Heart right ventricle (tissue), 16 donors: Measurements from ENCODE around the gene ZFYVE21. TPM values are rescaled to one million over a fixed set of nuclear protein-coding genes. Genes with fewer than 3 reads are reported as not detected.

ENCODE experiments used
- ATAC-seq, 8 donors: fragments of 200-7000 bp; cut with Tn5 transposase; one replicate each; pipeline ENCODE4 v1.9.1; 2020; ENCODE audit warnings: mild to moderate bottlenecking in 8 of 8, moderate library complexity in 8 of 8, moderate number of reproducible peaks in 1 of 8
- DNase-seq, 2 donors: peaks; one replicate each; pipeline ENCODE4 v3.0.0-alpha.2; 2020
- H3K27ac ChIP-seq, 10 donors: fragments of 200-600 bp; sonication (generic) in 2 of 10; one replicate each; pipeline versions ENCODE4 v1.5.0 to v1.8.0; 2020 to 2022; ENCODE audit warnings: mild to moderate bottlenecking in 3 of 10
- H3K27me3 ChIP-seq, 7 donors: fragments of 200-600 bp; one replicate each; pipeline ENCODE4 v1.8.0; 2021 to 2022; ENCODE audit warnings: mild to moderate bottlenecking in 2 of 7
- H3K36me3 ChIP-seq, 9 donors: fragments of 200-600 bp; sonication (generic) in 1 of 9; one replicate each; pipeline versions ENCODE4 v1.5.0 to v1.8.0; 2020 to 2022; ENCODE audit warnings: mild to moderate bottlenecking in 2 of 9
- H3K4me1 ChIP-seq, 9 donors: fragments of 200-600 bp; sonication (generic) in 1 of 9; one replicate each; pipeline versions ENCODE4 v1.5.0 to v1.8.0; 2020 to 2022; ENCODE audit warnings: mild to moderate bottlenecking in 4 of 9
- H3K4me3 ChIP-seq, 10 donors: fragments of 200-600 bp; sonication (generic) in 2 of 10; one replicate each; pipeline versions ENCODE4 v1.5.0 to v1.8.0; 2020 to 2022; ENCODE audit warnings: mild to moderate bottlenecking in 7 of 10, moderate library complexity in 2 of 10
- H3K9me3 ChIP-seq, 11 donors: fragments of 200-600 bp in 10 of 11; sonication (generic) in 2 of 11; one replicate each; pipeline versions ENCODE4 v1.5.0 to v1.8.0; 2013 to 2022; ENCODE audit warnings: mild to moderate bottlenecking in 2 of 11, control low read depth in 1 of 11, moderate library complexity in 1 of 11
- CTCF ChIP-seq, 9 donors: fragments of 200-600 bp; sonication (generic) in 2 of 9; IDR thresholded peaks; one replicate each; pipeline versions ENCODE4 v1.5.0 to v1.8.0; 2021 to 2022; ENCODE audit warnings: antibody characterized with exemption in 9 of 9, mild to moderate bottlenecking in 5 of 9, moderate library complexity in 1 of 9
- WGBS, 2 donors: extraction: QIAGEN DNeasy Blood & Tissue Kit; methylation state at CpG; one replicate each; pipeline ENCODE4 v1.1.7; 2013; ENCODE audit warnings: inconsistent platforms in 1 of 2; 5-methylcytosine and 5-hydroxymethylcytosine counted together
- intact Hi-C, 10 donors: fragments of 100-400 bp; cut with DNase I; formaldehyde crosslinking; loops; one replicate each; pipeline versions ENCODE4 v1.11.1 to v1.14.2; 2022
- polyA plus RNA-seq, 2 donors: library from polyadenylated mRNA; stranded (reverse); fragments of 200-250 nt; gene quantifications; one replicate each; pipeline ENCODE4 v1.2.3, GENCODE V29; 2013
- total RNA-seq, 10 donors: library from RNA; stranded (reverse); fragmentation: NEBNext Ultra II Directional in 3 of 10; extraction: Animal tissue kit (Norgen Biotek cat#: 25700) in 3 of 10; gene quantifications; one replicate each; pipeline versions ENCODE4 v1.2.1 to v1.2.4, GENCODE V29; 2021 to 2023
- donor health status: Arrhythmogenic right ventricular cardiomyopathy.
- donor health status: ischemic (EF 13 %, LVEDD 7.1; RV severe dilation, severe dysfunction).
- donor health status: healthy with polysubstance abuse.
- donor health status: DM: no; HTN: yes; CAD: no.
- donor health status: DM: no; HTN: no; CAD: no.
- donor health status: ischemic (EF 25% LVEDD 6.9; RV normal size, moderate dysfunction).
- donor health status: ischemic (EF 25% LVEDD 5.7; RV mildly dilated, moderate dysfunction).
- donor health status: healthy.
- donor health status: DM: yes; HTN: yes; CAD: no.
- donor health status: Ischemic cardiomyopathy.
- donor health status: ischemic (EF 35%, LVEDD 5.7; RV mildly dilated, moderate dysfunction).
- donor health status: nonischemic (EF 11% LVEDD 7.7; RV severe dilation, severe dysfunction).
- donor health status: DM: yes; HTN: yes; CAD: no.
- donor health status: PGD.
- donor health status: ischemic (EF 29% LVEDD 5.4; RV normal size, mild dysfunction).
- donor health status: nonischemic (EF 23%, LVEDD 6.1; RV moderate dilation, normal function).

The ZFYVE21 gene
- total and polyA plus RNA-seq, 12 donors: 43.5 to 88.8 (median 54.5) TPM

DNA sequence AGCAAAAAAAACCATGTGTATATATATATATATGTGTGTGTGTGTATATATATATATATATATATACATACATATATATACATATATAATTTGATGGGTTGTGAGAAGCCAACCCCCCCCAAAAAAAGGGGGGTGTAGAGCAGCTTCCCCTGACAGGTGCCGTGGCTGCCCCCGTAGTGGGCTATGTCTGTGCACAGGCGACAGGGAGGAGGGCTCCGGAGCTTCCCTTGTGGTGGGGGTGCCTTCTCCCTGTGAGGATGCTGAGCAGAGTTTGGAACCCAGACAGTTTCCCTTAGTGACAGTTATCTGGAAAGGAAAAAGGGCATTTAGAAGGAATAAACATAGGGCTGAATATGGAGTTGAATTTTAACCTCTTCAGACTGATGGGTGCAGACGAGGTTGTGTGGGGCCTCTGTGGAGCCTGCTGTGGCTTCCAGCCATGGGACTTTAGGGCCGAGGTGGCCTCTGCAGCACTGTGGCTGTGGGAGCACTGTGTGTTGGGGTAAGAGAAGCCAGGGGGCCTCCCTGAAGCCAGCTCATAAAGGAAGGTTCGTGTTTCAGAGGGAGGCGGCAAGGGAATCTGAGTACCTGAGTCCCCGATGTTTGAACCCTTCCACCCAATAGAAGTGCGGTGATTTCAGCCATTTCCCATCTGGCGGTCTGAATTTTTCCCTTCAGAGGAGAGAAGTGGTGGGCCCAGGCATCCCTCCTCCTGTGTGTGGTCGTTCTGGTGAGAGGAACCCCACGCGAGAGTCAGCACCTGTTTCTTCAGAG is 20.1 kb upstream of the ZFYVE21 start:
- no peaks in the 10 kb centered on the region for H3K9me3 ChIP-seq
- DNase-seq: no peak
- no peak overlapping the region for H3K27ac ChIP-seq
- no peak overlapping the region for H3K4me3 ChIP-seq
- H3K36me3 ChIP-seq: peaks cover 5 to 86% (median 27%) of the 10 kb centered on the region in 9 donors
- H3K27me3 ChIP-seq: no peaks in the 10 kb centered on the region
- WGBS, 2 donors: 69 to 80% methylated on average over 14 of the region's 14 CpGs
- intact Hi-C loops: no loop called here
- H3K4me1 ChIP-seq: peaks cover 23 to 59% (median 46%) of the 10 kb centered on the region in 9 donors
- ATAC-seq: no peak
- TF ChIP-seq CTCF (IDR thresholded peaks at IDR 0.05): no peak

DNA sequence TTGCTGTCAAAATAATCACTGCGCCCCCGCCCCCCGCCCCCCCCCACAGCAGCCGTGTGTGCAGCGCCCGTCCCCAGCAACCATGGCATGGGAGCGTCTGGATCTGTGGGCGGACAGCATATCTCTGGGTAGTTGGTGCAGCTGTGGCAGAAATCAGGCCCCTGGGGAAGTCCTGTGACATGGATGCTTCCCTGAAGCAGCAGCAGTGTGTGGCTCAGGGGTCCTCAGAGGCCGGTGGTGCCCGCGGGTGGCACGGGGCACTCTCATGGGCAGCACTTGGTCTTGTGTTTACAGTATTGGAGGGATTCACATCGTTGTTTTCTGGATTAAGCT is 19.6 kb upstream of the ZFYVE21 start:
- H3K4me3 ChIP-seq: no peak overlapping the region
- no peak for DNase-seq
- ATAC-seq: no peak
- peak overlapping the region in 7 of 10 donors; percentile 11 to 65 (median 54) for H3K27ac ChIP-seq
- H3K4me1 ChIP-seq: peaks cover 23 to 62% (median 50%) of the 10 kb centered on the region in 9 donors
- intact Hi-C loops: no loop called here
- H3K9me3 ChIP-seq: no peaks in the 10 kb centered on the region
- WGBS, 2 donors: 57 to 59% methylated on average over 12 of the region's 13 CpGs
- no peaks in the 10 kb centered on the region for H3K27me3 ChIP-seq
- peaks cover 5 to 86% (median 27%) of the 10 kb centered on the region in 9 donors for H3K36me3 ChIP-seq
- TF ChIP-seq CTCF (IDR thresholded peaks at IDR 0.05): no peak

GRCh38 chr14:103696466-103697071 is 19.0 kb upstream of the ZFYVE21 start:
- 25 to 26% methylated on average over 17 of the region's 17 CpGs for WGBS, 2 donors
- H3K4me1 ChIP-seq: peaks cover 23 to 66% (median 55%) of the 10 kb centered on the region in 9 donors
- peaks cover 5 to 86% (median 27%) of the 10 kb centered on the region in 9 donors for H3K36me3 ChIP-seq

DNA sequence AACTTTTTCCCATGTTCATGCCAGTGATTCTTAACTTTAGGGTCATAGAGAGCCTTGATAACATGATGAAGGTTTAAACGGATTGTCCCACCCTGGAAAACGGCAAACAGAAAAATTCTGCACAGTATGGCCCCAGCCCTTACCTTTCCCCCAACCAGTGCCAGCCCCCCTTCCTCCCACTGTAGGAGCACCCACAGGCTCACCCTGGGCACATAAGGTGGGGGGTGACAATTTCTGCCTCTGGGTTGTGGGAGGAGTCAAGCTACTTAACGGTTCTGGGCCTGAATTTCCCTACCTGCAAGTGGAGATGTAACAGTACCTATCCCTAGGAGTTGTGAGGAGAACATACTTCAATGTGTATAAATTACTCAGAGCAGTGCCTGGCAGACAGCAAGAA is 18.4 kb upstream of the ZFYVE21 start:
- Histone ChIP-seq H3K27me3 (no peaks in the 10 kb centered on the region), H3K27ac (peak overlapping the region in 8 of 10 donors; percentile 11 to 65 (median 54)), H3K36me3 (peaks cover 5 to 86% (median 29%) of the 10 kb centered on the region in 9 donors), H3K9me3 (no peaks in the 10 kb centered on the region), H3K4me3 (no peak overlapping the region), H3K4me1 (peaks cover 23 to 70% (median 59%) of the 10 kb centered on the region in 9 donors)
- WGBS, 2 donors: 13 to 26% methylated on average over 3 of the region's 3 CpGs
- no peak for ATAC-seq
- TF ChIP-seq CTCF (IDR thresholded peaks at IDR 0.05): no peak
- intact Hi-C loops: no loop called here
- no peak for DNase-seq

More at GRCh38 chr14:103696466-103697071, 19.0 kb upstream of the ZFYVE21 start:
- H3K27ac ChIP-seq: peak overlapping the region in 9 of 10 donors; percentile 10 to 65 (median 54)
- H3K4me3 ChIP-seq: no peak overlapping the region
- DNase-seq: peak; percentile 68 to 81
- peak; percentile 12 to 73 (median 58) for ATAC-seq
- intact Hi-C loops: no loop called here
- no peaks in the 10 kb centered on the region for H3K27me3 ChIP-seq
- H3K9me3 ChIP-seq: no peaks in the 10 kb centered on the region
- TF ChIP-seq CTCF (IDR thresholded peaks at IDR 0.05): no peak
